Sigmoid colon (tissue), 4 donors: ENCODE measurements around the gene RUNX2.

ENCODE experiments used
- CTCF ChIP-seq, 4 experiments: fragments of 450-650 bp in 3 of 4; fragments of 200-600 bp in 1 of 4; IDR thresholded peaks; one replicate each; pipeline ENCODE4 v1.5.1; 2016 to 2019; ENCODE audit warnings: antibody characterized with exemption in 4 of 4, mild to moderate bottlenecking in 3 of 4, moderate library complexity in 2 of 4
- EP300 ChIP-seq, 4 donors: sonication (generic); formaldehyde crosslinking; IDR thresholded peaks; one replicate each; pipeline ENCODE4 v1.6.1; 2017; ENCODE audit warnings: antibody characterized with exemption in 4 of 4
- POLR2A ChIP-seq, 2 donors: fragments of 450-650 bp; IDR thresholded peaks; one replicate each; pipeline ENCODE4 v1.6.1; 2016; ENCODE audit warnings: antibody characterized with exemption in 2 of 2, mild to moderate bottlenecking in 2 of 2, moderate library complexity in 2 of 2
- POLR2AphosphoS5 ChIP-seq, 4 donors: sonication (generic); formaldehyde crosslinking; IDR thresholded peaks; one replicate each; pipeline ENCODE4 v1.6.1; 2017; ENCODE audit warnings: antibody characterized with exemption in 4 of 4

- no peak for TF ChIP-seq CTCF (IDR thresholded peaks at IDR 0.05)
- TF ChIP-seq POLR2AphosphoS5 (IDR thresholded peaks at IDR 0.05), result no peak
- TF ChIP-seq POLR2A (IDR thresholded peaks at IDR 0.05), result no peak
- no peak for TF ChIP-seq EP300 (IDR thresholded peaks at IDR 0.05)
Measured at GRCh38 chr6:45466686-45467085, 138.6 kb downstream of the RUNX2 start.
